GM18507 (cell line): ENCODE measurements around the gene ANXA11.

Source experiments
- DNase-seq: peaks from one replicate; pipeline ENCODE4 v3.0.0; 2011; ENCODE audit warnings: low read depth; ENCODE audit not compliant: insufficient read length; ENCODE audit errors: extremely low spot score
- FAIRE-seq: peaks from 2 replicates; lab custom pipeline; 2011; peaks lifted over from hg19 to GRCh38; lab: Jason Lieb, UNC

ANXA11 gene

GRCh38 chr10:80170641-80171040 lies 34.7 kb downstream of the ANXA11 start:
- DNase-seq, result no peak
- FAIRE-seq, result no peak

GRCh38 chr10:80170026-80170425 lies 35.3 kb downstream of the ANXA11 start:
- no peak for DNase-seq
- FAIRE-seq, result no peak

GRCh38 chr10:80168679-80169380 lies 36.5 kb downstream of the ANXA11 start:
- DNase-seq (peak; percentile 42), FAIRE-seq (no peak)

GRCh38 chr10:80168162-80168511 lies 37.2 kb downstream of the ANXA11 start:
- FAIRE-seq (no peak), DNase-seq (no peak)

- DNase-seq, result no peak
- no peak for FAIRE-seq
Observed at GRCh38 chr10:80167471-80168161, 37.7 kb downstream of the ANXA11 start.

- FAIRE-seq, result no peak
- DNase-seq, result no peak
Observed at GRCh38 chr10:80166581-80167470, 38.5 kb downstream of the ANXA11 start.

- no peak for FAIRE-seq
Observed at GRCh38 chr10:80165173-80165572, 40.2 kb downstream of the ANXA11 start.

GRCh38 chr10:80164596-80164995 lies 40.7 kb downstream of the ANXA11 start:
- DNase-seq, result no peak
- FAIRE-seq, result no peak

More at GRCh38 chr10:80165173-80165572, 40.2 kb downstream of the ANXA11 start:
- DNase-seq, result no peak

- FAIRE-seq (no peak), DNase-seq (no peak)
Observed at GRCh38 chr10:80163741-80164341, 41.5 kb downstream of the ANXA11 start.

- DNase-seq, result no peak
- no peak for FAIRE-seq
Observed at GRCh38 chr10:80161321-80162083, 43.8 kb downstream of the ANXA11 start.

- FAIRE-seq (no peak), DNase-seq (no peak)
Observed at GRCh38 chr10:80160361-80161320, 44.7 kb downstream of the ANXA11 start.

GRCh38 chr10:80159166-80159873 lies 46.0 kb downstream of the ANXA11 start:
- no peak for FAIRE-seq
- no peak for DNase-seq

GRCh38 chr10:80158598-80159127 lies 46.7 kb downstream of the ANXA11 start:
- FAIRE-seq, result no peak
- no peak for DNase-seq

- no peak for DNase-seq
- FAIRE-seq, result no peak
Observed at GRCh38 chr10:80158126-80158525, 47.2 kb downstream of the ANXA11 start.

GRCh38 chr10:80157561-80157960 lies 47.8 kb downstream of the ANXA11 start:
- no peak for FAIRE-seq
- DNase-seq, result no peak

GRCh38 chr10:80156216-80156615 lies 49.1 kb downstream of the ANXA11 start:
- FAIRE-seq (no peak), DNase-seq (no peak)

- no peak for FAIRE-seq
- no peak for DNase-seq
Observed at GRCh38 chr10:80155696-80156215, 49.6 kb downstream of the ANXA11 start.
